A549 (cell line): ENCODE measurements around the gene ADGRL1. TPM values are rescaled to one million over a fixed set of nuclear protein-coding genes. Genes with fewer than 3 reads are reported as not detected.
A peak's percentile ranks its signal among the peaks of the same experiment; 100 is the strongest.

Source experiments
- ATAC-seq, 2 experiments: fragments of 200-7000 bp in 1 of 2; fragments of >200 bp in 1 of 2; cut with Nextera tagmentation in 1 of 2; cut with Tn5 transposase in 1 of 2; 3 replicates each; pipeline versions ENCODE4 v1.8.0 to v1.9.1; 2018 to 2020; ENCODE audit warnings: mild to moderate bottlenecking in 1 of 2, moderate library complexity in 1 of 2
- CTCF ChIA-PET: fragments of 300-600 bp; sonication (Branson Sonifier 250); formaldehyde crosslinking; extraction: SDS; loops from one replicate; lab custom pipeline; 2021; ENCODE audit warnings: antibody characterized with exemption, inconsistent platforms; lab: Yijun Ruan, JAX
- POLR2A ChIA-PET: fragments of 350-600 bp; formaldehyde crosslinking; extraction: SDS; loops from one replicate; lab custom pipeline; 2021; ENCODE audit warnings: antibody characterized with exemption, inconsistent platforms; lab: Yijun Ruan, JAX
- DNase-seq, 2 experiments: peaks; one replicate each; pipeline versions ENCODE4 v3.0.0 to v3.0.0-alpha.2; 2011 to 2016; ENCODE audit warnings: low read depth in 1 of 2, low spot score in 1 of 2
- FAIRE-seq: peaks from 2 replicates; lab custom pipeline; 2011; peaks lifted over from hg19 to GRCh38; lab: Jason Lieb, UNC
- H3K27ac ChIP-seq, 2 experiments: fragments of >200 bp; sonication (Bioruptor Twin); formaldehyde crosslinking; 3 replicates each; pipeline ENCODE4 v1.5.1; 2016 to 2017
- H3K4me1 ChIP-seq: fragments of >200 bp; sonication (Bioruptor Twin); formaldehyde crosslinking; 3 replicates; pipeline ENCODE4 v1.6.1; 2016
- H3K4me2 ChIP-seq: fragments of >200 bp; sonication (Bioruptor Twin); formaldehyde crosslinking; 3 replicates; pipeline ENCODE4 v1.6.1; 2016
- H3K4me3 ChIP-seq: fragments of >200 bp; sonication (Bioruptor Twin); formaldehyde crosslinking; 3 replicates; pipeline ENCODE4 v1.5.1; 2016
- H3K9me3 ChIP-seq: fragments of >200 bp; sonication (Bioruptor Twin); formaldehyde crosslinking; 3 replicates; pipeline ENCODE4 v1.6.1; 2016
- BCL3 ChIP-seq: fragments of >200 bp; sonication (Bioruptor Twin); formaldehyde crosslinking; IDR thresholded peaks from 3 replicates; pipeline ENCODE4 v1.6.1; 2016
- CBX8 ChIP-seq: fragments of 200-600 bp; sonication (generic); IDR thresholded peaks from 2 replicates; pipeline ENCODE4 v1.6.1; 2016
- CHD2 ChIP-seq: fragments of 150-350 bp; IDR thresholded peaks from 2 replicates; pipeline ENCODE4 v1.6.1; 2014; ENCODE audit warnings: low read length; ENCODE audit not compliant: partially characterized antibody
- CHD4 ChIP-seq: fragments of 200-600 bp; sonication (generic); IDR thresholded peaks from 2 replicates; pipeline ENCODE4 v1.6.1; 2016; ENCODE audit warnings: antibody characterized with exemption, mild to moderate bottlenecking, borderline replicate concordance
- CTCF ChIP-seq: fragments of >200 bp; sonication (Bioruptor Twin); formaldehyde crosslinking; IDR thresholded peaks from 3 replicates; pipeline ENCODE4 v1.5.1; 2016
- E2F6 ChIP-seq: IDR thresholded peaks from 2 replicates; pipeline ENCODE4 v1.6.1; 2012; ENCODE audit warnings: low read depth, borderline replicate concordance
- EP300 ChIP-seq, 2 experiments: fragments of >200 bp; sonication (Bioruptor Twin); formaldehyde crosslinking; IDR thresholded peaks; 2 replicates in 1 of 2; 3 replicates in 1 of 2; pipeline ENCODE4 v1.6.1; 2016 to 2017
- MAX ChIP-seq: IDR thresholded peaks from 2 replicates; pipeline ENCODE4 v1.6.1; 2012
- NFE2L2 ChIP-seq: fragments of 150-350 bp; conservative IDR thresholded peaks from 2 replicates; pipeline ENCODE4 v1.6.1; 2014; ENCODE audit warnings: low read length
- NR3C1 ChIP-seq: fragments of >200 bp; sonication (Bioruptor Twin); formaldehyde crosslinking; IDR thresholded peaks from 3 replicates; pipeline ENCODE4 v1.6.1; 2017
- PBX3 ChIP-seq: IDR thresholded peaks from 2 replicates; pipeline ENCODE4 v1.6.1; 2012
- POLR2A ChIP-seq: IDR thresholded peaks from 2 replicates; pipeline ENCODE4 v1.6.1; 2012; ENCODE audit warnings: mild to moderate bottlenecking, low read length
- RAD21 ChIP-seq, 2 experiments: fragments of >200 bp in 1 of 2; sonication (Bioruptor Twin) in 1 of 2; formaldehyde crosslinking in 1 of 2; IDR thresholded peaks in 1 of 2; conservative IDR thresholded peaks in 1 of 2; 2 replicates in 1 of 2; 3 replicates in 1 of 2; pipeline ENCODE4 v1.6.1; 2012 to 2018; ENCODE audit warnings: inconsistent platforms in 1 of 2
- RFX5 ChIP-seq: fragments of 450-650 bp; IDR thresholded peaks from 2 replicates; pipeline ENCODE4 v1.7.1; 2014; ENCODE audit warnings: antibody characterized with exemption, mild to moderate bottlenecking, moderate library complexity
- SMC3 ChIP-seq: fragments of >200 bp; sonication (Bioruptor Twin); formaldehyde crosslinking; IDR thresholded peaks from 3 replicates; pipeline ENCODE4 v1.6.1; 2018; ENCODE audit warnings: inconsistent platforms
- TFCP2L1 ChIP-seq: fragments of 250-450 bp; sonication (Bioruptor Pico); IDR thresholded peaks from 2 replicates; pipeline ENCODE4 v1.5.0; 2021; ENCODE audit warnings: mild to moderate bottlenecking
- WGBS: methylation state at CpG from one replicate; pipeline ENCODE4 v1.1.6; 2017; ENCODE audit errors: missing lambda C conversion rate; 5-methylcytosine and 5-hydroxymethylcytosine counted together
- polyA plus RNA-seq, 4 experiments: library from polyadenylated mRNA; depleted of rRNA in 3 of 4; stranded (reverse); fragments of >200 nt; fragmentation: RNase III in 1 of 4; extraction: RNeasy Plus Mini Kit Qiagen cat#74134 plus additional on column Dnase treatment in 1 of 4; gene quantifications; 2 replicates in 3 of 4; 3 replicates in 1 of 4; pipeline ENCODE4 v1.2.3, GENCODE V29; 2011 to 2017
- TF ChIP-seq, protein P1 (sequence below): fragments of 450-650 bp; IDR thresholded peaks from 2 replicates; pipeline ENCODE4 v1.6.1; 2014; ENCODE audit warnings: antibody characterized with exemption

ADGRL1 gene
- polyA plus RNA-seq, 2 of the 4 experiments (the other 2 are of a cell fraction), result 3.9 to 6.0 TPM

DNA sequence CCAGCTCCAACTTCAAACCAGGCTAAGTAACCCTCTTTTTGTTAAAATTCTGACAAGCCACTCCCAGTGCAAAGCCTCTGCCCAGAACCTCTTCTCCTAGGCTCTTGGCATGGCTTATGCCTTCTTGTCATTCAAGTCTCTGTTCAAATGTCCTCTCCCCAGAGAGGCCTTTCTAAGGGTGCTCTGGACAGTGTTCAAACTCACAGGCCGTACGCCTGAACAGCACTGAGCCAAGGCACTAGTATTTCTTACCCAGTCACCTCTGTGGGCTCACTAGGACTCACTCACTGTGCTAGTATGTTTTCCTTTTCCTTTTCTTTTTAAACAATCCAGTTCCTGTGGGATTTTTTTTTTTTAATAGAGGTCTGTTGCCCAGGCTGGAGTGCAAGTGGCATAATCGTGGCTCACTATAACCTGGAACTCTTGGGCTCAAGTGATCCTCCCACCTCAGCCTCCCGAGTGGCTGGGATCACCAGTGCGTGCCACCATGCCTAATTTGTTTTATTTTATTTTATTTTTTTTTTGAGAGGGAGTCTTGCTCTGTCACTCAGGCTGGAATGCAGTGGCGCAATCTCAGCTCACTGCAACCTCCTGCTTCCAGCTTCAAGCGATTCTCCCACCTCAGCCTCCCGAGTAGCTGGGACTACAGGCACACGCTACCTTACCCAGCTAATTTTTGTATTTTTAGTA, 67.2 kb downstream of the ADGRL1 start:
- no peak overlapping the region for H3K4me2 ChIP-seq
- H3K4me1 ChIP-seq, result peaks cover 11% of the 10 kb centered on the region; the same call in 2 of the 3 replicates
- peak overlapping the region in 1 of 2 experiments; percentile 92; a peak in 2 of 6 replicates for H3K27ac ChIP-seq
- 94% methylated on average over 9 of the region's 9 CpGs for WGBS
- ATAC-seq, result no peak
- H3K9me3 ChIP-seq, result no peaks in the 10 kb centered on the region
- ChIA-PET CTCF (interaction anchor here (0.8 to 3.0 kb wide), 3 partner anchors 10 to 210 kb away, joined by 3 to 11 read pairs (median 6); no protein-coding TSS in a partner anchor), POLR2A (no interaction called here)
- no peak for FAIRE-seq
- no peak for TF ChIP-seq POLR2A
- no peak overlapping the region for H3K4me3 ChIP-seq
- no peak for DNase-seq

DNA sequence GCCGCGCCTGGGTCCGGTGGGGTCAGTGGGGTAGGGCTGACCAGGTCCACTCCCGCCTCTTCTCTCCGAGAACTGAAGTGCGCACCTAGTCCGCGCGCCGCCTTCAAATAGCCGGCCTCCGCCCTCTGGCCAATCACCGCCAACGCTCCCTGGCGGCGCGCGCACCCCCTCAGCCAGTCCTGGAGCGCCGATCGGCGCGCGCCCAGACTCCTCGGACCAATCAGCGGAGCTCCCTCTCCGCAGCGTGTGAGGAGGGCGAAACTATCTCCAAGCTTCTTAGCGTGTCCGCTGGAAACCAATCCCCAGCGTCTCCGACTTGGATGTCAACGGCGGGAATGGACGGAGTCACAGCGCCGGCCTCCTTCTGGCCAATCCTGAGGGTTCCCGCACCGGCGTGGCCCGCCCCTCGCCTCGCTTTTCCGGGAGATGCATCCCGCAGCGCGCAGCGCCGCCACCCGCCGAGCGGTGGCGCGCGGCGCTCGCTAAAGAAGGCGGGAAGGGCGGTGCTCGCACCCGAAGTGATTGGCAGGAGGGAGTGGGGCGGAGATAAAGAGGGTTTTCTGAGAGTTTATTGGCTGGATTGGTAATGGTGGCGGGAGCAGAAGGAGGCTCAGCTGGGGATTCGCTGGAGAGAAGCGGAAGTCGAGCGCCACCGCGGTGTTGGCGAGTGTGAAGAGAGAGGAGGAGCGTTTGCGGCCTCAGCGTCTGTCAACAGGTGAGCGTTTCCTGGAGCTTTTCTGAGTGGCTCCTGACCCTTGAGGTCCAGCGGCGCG, 69.3 kb downstream of the ADGRL1 start, which contains the start of gene ASF1B:
Gene ASF1B (minus strand): TSS at position 81 of the 773 bp plus-strand sequence. CDS start 133 bp downstream, outside the sequence.
- ATAC-seq, result peak; percentile 94 to 95
- H3K9me3 ChIP-seq, result no peaks in the 10 kb centered on the region
- WGBS, result under 1% methylated on average over 25 of the region's 78 CpGs
- peak within 1 kb of the TSS; percentile 62 for H3K4me3 ChIP-seq
- ChIA-PET POLR2A (interaction anchor here (0.5 to 1.0 kb wide), 9 partner anchors 11 to 382 kb away, joined by 3 to 8 read pairs (median 3); partner anchors contain the start of genes DNAJB1, MISP3 and PRKACA), CTCF (interaction anchor here (0.6 to 2.5 kb wide), 56 partner anchors 10 to 350 kb away, joined by 3 to 24 read pairs (median 4); partner anchors contain the start of genes ADGRE5, PKN1 and PRKACA)
- no peak for FAIRE-seq
- H3K4me2 ChIP-seq, result peak within 1 kb of the TSS; percentile 95
- peaks cover 11% of the 10 kb centered on the region; the same call in 2 of the 3 replicates for H3K4me1 ChIP-seq
- TF ChIP-seq TFCP2L1 (CRISPR knock-in tag) (no peak), CHD4 (no peak), NFE2L2 (no peak), SMC3 (0 out of 3 replicates have a peak, but pooled peaks have one; percentile 15), POLR2A (peak; percentile 81), CTCF (peak; percentile 63), CHD2 (no peak), EP300 (IDR thresholded peaks at IDR 0.05) (no peak), NR3C1 (no peak), RAD21 (conservative IDR thresholded peaks at IDR 0.05 in 1 of 2, IDR thresholded peaks at IDR 0.05 in 1 of 2) (peak; percentile 54 to 81), BCL3 (peak; percentile 39; the same call in 1 of the 3 replicates), CBX8 (no peak), RFX5 (peak; percentile 66), E2F6 (peak; percentile 98), PBX3 (peak; percentile 82; the same call in 1 of the 2 replicates), MAX (peak; percentile 82)
- TF ChIP-seq, protein P1, sequence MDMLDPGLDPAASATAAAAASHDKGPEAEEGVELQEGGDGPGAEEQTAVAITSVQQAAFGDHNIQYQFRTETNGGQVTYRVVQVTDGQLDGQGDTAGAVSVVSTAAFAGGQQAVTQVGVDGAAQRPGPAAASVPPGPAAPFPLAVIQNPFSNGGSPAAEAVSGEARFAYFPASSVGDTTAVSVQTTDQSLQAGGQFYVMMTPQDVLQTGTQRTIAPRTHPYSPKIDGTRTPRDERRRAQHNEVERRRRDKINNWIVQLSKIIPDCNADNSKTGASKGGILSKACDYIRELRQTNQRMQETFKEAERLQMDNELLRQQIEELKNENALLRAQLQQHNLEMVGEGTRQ, result peak; percentile 29
- DNase-seq, result peak; percentile 94 to 99
- H3K27ac ChIP-seq, result peak within 1 kb of the TSS; percentile 75 to 93
